Right cardiac atrium (tissue), 5 donors: ENCODE measurements around the gene NEGR1. TPM values are rescaled to one million over a fixed set of nuclear protein-coding genes. Genes with fewer than 3 reads are reported as not detected.

ENCODE experiments used
- ATAC-seq, 2 donors: fragments of 200-7000 bp; cut with Tn5 transposase; one replicate each; pipeline versions ENCODE4 v1.8.0 to v1.9.1; 2020; ENCODE audit warnings: moderate library complexity in 2 of 2, mild to moderate bottlenecking in 1 of 2
- DNase-seq, 3 donors: peaks; one replicate each; pipeline ENCODE4 v3.0.0-alpha.2; 2020
- H3K27ac ChIP-seq: one replicate; pipeline ENCODE4 v1.5.1; 2013; ENCODE audit warnings: mild to moderate bottlenecking, low read length, control low read depth, moderate library complexity
- H3K27me3 ChIP-seq: one replicate; pipeline ENCODE4 v1.6.1; 2013; ENCODE audit not compliant: control insufficient read depth, insufficient read depth
- H3K4me1 ChIP-seq: one replicate; pipeline ENCODE4 v1.6.1; 2013; ENCODE audit warnings: low read length; ENCODE audit not compliant: control insufficient read depth, insufficient read depth
- H3K4me3 ChIP-seq: one replicate; pipeline ENCODE4 v1.5.1; 2013; ENCODE audit warnings: low read length, control low read depth
- H3K9me3 ChIP-seq: one replicate; pipeline ENCODE4 v1.6.1; 2013; ENCODE audit warnings: low read length; ENCODE audit not compliant: control insufficient read depth
- WGBS: extraction: QIAGEN DNeasy Blood & Tissue Kit; methylation state at CpG from one replicate; pipeline ENCODE4 v1.1.7; 2013; 5-methylcytosine and 5-hydroxymethylcytosine counted together
- intact Hi-C, 4 donors: fragments of 100-400 bp; cut with DNase I; formaldehyde crosslinking; loops; one replicate each; pipeline versions ENCODE4 v1.11.0 to v1.14.0; 2022 to 2023
- polyA plus RNA-seq: library from polyadenylated mRNA; stranded (reverse); fragments of 200-250 nt; gene quantifications from one replicate; pipeline ENCODE4 v1.2.3, GENCODE V29; 2013
- total RNA-seq, 4 donors: library from RNA; stranded (reverse); fragmentation: NEBNext Ultra II Directional; extraction: Animal tissue kit (Norgen Biotek cat#: 25700); gene quantifications; one replicate each; pipeline ENCODE4 v1.2.1, GENCODE V29; 2021
- donor health status: healthy with polysubstance abuse.
- donor health status: DM: no; HTN: yes; CAD: no.
- donor health status: DM: no; HTN: no; CAD: no.
- donor health status: DM: no; HTN: yes; CAD: no; lungs with severe emphysema.
- donor health status: DM: yes; HTN: yes; CAD: no.

NEGR1 gene
- total and polyA plus RNA-seq, 5 donors = 9.1 to 26.1 (median 24.2) TPM

- H3K4me3 ChIP-seq = no peak overlapping the region
- ATAC-seq (peak; percentile 47 to 87), DNase-seq (peak in 1 of 3 donors; percentile 16)
- 43% methylated on average over 3 of the region's 3 CpGs for WGBS
- intact Hi-C loops = no loop called here
- no peaks in the 10 kb centered on the region for H3K27me3 ChIP-seq
- no peak overlapping the region for H3K27ac ChIP-seq
- H3K9me3 ChIP-seq = no peaks in the 10 kb centered on the region
- no peaks in the 10 kb centered on the region for H3K4me1 ChIP-seq
Observed at GRCh38 chr1:71850936-71851335, 431.4 kb downstream of the NEGR1 start.

DNA sequence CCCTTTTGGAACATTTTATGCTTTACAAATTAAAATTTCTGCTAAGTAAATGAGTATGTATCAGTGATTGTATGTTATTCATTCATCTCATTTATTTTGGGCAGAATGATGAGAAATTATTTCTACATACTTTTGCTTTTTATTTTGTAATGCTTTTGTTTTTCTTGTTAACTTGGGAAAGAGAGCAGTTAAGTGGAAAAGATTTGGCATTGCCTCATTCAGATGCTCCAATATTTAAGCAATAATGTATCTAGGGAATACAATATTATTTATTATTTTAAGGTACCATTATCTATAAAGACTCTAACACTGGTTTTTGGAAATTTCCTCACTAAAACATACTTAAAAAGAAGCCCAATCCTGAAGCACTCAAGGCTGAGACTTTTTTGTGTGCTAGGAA is 431.8 kb downstream of the NEGR1 start:
- Histone ChIP-seq H3K27ac (no peak overlapping the region), H3K27me3 (no peaks in the 10 kb centered on the region), H3K4me3 (no peak overlapping the region), H3K9me3 (no peaks in the 10 kb centered on the region), H3K4me1 (no peaks in the 10 kb centered on the region)
- intact Hi-C loops = no loop called here
- ATAC-seq = no peak
- DNase-seq = no peak

DNA sequence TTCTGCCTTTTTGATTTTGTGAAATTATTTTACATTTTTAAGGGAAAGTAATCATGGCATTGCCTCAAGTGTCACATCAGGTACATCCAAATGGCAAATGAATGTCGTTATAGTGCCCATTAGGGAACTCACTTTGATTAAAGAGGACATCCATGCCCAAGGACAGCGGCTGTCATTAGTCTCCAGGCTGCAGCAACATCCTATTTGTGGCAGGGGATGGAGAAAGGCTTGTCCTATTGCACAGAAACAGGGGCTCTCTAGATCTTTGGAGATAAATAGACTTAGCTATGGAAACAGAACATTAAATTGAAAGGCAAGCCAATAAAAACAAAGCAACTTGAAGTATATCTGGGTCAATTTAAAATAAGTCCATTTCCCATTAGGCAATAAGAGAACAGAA is 439.3 kb downstream of the NEGR1 start:
- H3K4me3 ChIP-seq = no peak overlapping the region
- ATAC-seq (no peak), DNase-seq (no peak)
- H3K27ac ChIP-seq = no peak overlapping the region
- intact Hi-C loops = no loop called here
- no peaks in the 10 kb centered on the region for H3K9me3 ChIP-seq
- WGBS = 75% methylated on average over 2 of the region's 2 CpGs
- H3K27me3 ChIP-seq = no peaks in the 10 kb centered on the region
- H3K4me1 ChIP-seq = no peaks in the 10 kb centered on the region

- DNase-seq (no peak), ATAC-seq (no peak)
- 74% methylated on average over 4 of the region's 4 CpGs for WGBS
- Histone ChIP-seq H3K9me3 (no peaks in the 10 kb centered on the region), H3K27me3 (no peaks in the 10 kb centered on the region), H3K4me3 (no peak overlapping the region), H3K4me1 (no peaks in the 10 kb centered on the region), H3K27ac (no peak overlapping the region)
- intact Hi-C loops = no loop called here
Observed at GRCh38 chr1:71839876-71840275, 442.5 kb downstream of the NEGR1 start.

GRCh38 chr1:71836904-71837303 is 445.4 kb downstream of the NEGR1 start:
- no peaks in the 10 kb centered on the region for H3K9me3 ChIP-seq
- H3K27ac ChIP-seq = no peak overlapping the region
- no peaks in the 10 kb centered on the region for H3K4me1 ChIP-seq
- WGBS = 42% methylated on average over 2 of the region's 2 CpGs
- intact Hi-C loops = no loop called here
- ATAC-seq = no peak
- H3K4me3 ChIP-seq = no peak overlapping the region
- DNase-seq = no peak
- H3K27me3 ChIP-seq = no peaks in the 10 kb centered on the region

DNA sequence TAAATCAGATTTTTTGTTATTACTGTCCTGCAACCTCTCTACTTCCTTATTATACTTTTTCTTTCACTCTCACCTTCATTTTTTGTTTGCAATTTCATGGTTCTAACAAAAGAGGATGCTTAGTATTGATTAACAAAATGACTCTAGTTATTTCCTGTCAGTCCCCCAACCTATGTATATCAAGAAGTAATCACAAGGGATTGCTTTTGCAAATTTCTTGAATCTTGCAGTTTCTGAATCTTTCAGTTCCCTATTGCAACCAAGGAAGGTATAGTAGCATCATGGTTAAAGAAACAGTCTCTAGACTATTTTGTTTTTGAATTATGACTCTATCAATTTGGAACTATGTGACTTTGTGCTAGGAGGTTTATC is 446.9 kb downstream of the NEGR1 start:
- Histone ChIP-seq H3K4me3 (no peak overlapping the region), H3K4me1 (no peaks in the 10 kb centered on the region), H3K27me3 (no peaks in the 10 kb centered on the region), H3K9me3 (no peaks in the 10 kb centered on the region), H3K27ac (no peak overlapping the region)
- ATAC-seq (no peak), DNase-seq (no peak)
- intact Hi-C loops = no loop called here

DNA sequence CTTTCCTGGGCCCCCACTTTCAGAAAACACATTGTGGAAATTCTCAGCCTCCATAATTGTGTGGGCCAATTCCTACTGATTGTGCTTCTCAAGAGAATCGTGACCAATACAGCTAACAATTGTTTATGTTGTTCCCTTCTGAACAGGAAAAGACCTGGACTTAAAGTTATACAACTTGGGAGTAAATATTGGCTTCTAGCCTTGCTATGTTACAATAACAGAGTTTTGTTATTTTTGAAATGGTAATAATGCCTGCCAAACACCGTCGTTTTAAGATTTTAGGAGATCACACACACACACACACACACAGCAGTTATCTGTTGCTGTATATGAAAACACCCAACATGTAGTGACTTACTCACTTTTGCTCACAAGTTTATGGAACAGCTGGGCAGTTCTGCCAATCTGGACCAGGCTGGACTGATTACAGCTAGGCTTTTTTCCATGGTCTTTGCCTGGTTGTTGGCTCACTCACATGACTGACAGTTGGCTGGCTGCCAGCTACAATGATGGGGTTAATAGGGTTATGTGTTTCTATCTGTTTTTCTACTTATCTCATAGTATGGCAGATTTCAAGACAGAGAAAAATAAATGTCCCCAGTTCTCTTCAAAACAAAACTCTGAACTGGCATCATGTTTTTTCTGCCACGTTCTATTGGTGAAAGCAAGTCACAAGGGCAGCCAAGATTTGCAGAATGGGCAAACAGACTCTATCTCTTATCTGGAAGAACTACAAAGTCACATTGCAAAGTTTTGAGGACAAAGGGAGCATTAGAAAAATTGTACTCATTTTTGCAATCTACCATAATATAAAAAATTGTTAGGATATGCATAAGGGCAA is 447.5 kb downstream of the NEGR1 start:
- Histone ChIP-seq H3K4me1 (no peaks in the 10 kb centered on the region), H3K27ac (peak overlapping the region; percentile 50), H3K27me3 (no peaks in the 10 kb centered on the region), H3K9me3 (no peaks in the 10 kb centered on the region), H3K4me3 (no peak overlapping the region)
- 19% methylated on average over 4 of the region's 4 CpGs for WGBS
- intact Hi-C loops = no loop called here
- peak; percentile 49 to 80 for ATAC-seq
- DNase-seq = peak; percentile 17 to 76 (median 63)

- H3K4me3 ChIP-seq = no peak overlapping the region
- no peak overlapping the region for H3K27ac ChIP-seq
- no peaks in the 10 kb centered on the region for H3K27me3 ChIP-seq
- ATAC-seq = no peak
- no peaks in the 10 kb centered on the region for H3K9me3 ChIP-seq
- no peak for DNase-seq
- no peaks in the 10 kb centered on the region for H3K4me1 ChIP-seq
- 63% methylated on average over 4 of the region's 4 CpGs for whole genome bisulfite sequencing
- intact Hi-C loops = no loop called here
Observed at GRCh38 chr1:71831646-71832045, 450.7 kb downstream of the NEGR1 start.

DNA sequence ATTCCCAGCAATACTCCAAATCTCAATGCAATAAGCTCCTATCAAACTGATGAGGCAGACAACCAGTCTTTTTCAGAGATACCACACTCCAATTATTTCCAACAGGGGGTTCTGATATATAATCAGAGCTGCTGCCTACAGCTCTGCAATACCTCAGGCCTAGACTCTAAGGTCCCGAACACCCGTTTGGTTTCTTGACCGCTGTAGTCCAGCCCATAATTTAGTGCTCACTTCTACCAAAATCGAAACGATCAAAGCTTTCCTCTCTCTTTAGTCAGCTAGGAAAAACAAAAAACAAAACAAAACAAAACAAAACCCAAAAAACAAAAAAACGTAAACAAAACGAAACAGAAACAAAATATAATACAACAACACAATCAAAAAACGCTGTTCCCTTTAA is 453.0 kb downstream of the NEGR1 start:
- ATAC-seq = no peak
- H3K9me3 ChIP-seq = no peaks in the 10 kb centered on the region
- 87% methylated on average over 8 of the region's 8 CpGs for WGBS

GRCh38 chr1:71828431-71829012 is 453.8 kb downstream of the NEGR1 start:
- no peak for DNase-seq
- 52% methylated on average over 3 of the region's 3 CpGs for WGBS
- Histone ChIP-seq H3K27ac (no peak overlapping the region), H3K4me3 (no peak overlapping the region), H3K27me3 (no peaks in the 10 kb centered on the region), H3K4me1 (no peaks in the 10 kb centered on the region), H3K9me3 (no peaks in the 10 kb centered on the region)
- ATAC-seq = no peak
- intact Hi-C loops = no loop called here

More for the DNA sequence above, 453.0 kb downstream of the NEGR1 start:
- no peak for DNase-seq
- intact Hi-C loops = no loop called here
- no peaks in the 10 kb centered on the region for H3K4me1 ChIP-seq
- no peak overlapping the region for H3K4me3 ChIP-seq
- no peak overlapping the region for H3K27ac ChIP-seq
- H3K27me3 ChIP-seq = no peaks in the 10 kb centered on the region

DNA sequence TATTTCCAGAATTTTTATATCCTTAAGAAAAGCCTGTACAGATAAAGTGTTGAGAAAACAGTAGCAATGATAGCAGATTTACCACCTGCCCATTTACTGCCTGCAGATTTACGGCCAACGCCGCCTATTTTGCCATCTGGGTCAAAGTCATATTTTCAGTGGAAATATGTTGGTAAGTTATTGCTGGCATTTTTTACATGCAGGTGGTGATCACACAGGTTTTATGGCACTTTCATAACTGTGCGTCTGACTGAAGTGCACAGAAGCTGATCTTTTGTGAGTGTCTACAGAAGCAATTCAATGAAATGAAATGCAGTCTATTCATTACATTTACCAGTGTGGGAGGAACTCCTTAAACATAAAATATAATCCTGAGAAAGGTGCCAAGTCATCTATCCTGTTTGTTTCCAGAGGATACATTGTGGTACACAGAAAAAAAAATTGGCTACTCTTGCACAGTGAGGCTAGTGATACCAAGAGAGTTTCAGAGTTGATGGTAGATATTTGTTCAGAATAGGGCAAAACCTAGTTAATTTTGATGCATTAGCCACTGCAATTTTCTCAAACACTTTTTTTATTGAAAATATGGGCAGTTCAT is 458.5 kb downstream of the NEGR1 start:
- no peaks in the 10 kb centered on the region for H3K4me1 ChIP-seq
- H3K4me3 ChIP-seq = no peak overlapping the region
- no peak overlapping the region for H3K27ac ChIP-seq
- H3K27me3 ChIP-seq = no peaks in the 10 kb centered on the region
- H3K9me3 ChIP-seq = no peaks in the 10 kb centered on the region
- intact Hi-C loops = no loop called here
- DNase-seq = no peak
- WGBS = 92% methylated on average over 4 of the region's 4 CpGs
- ATAC-seq = no peak
